K562 (cell line): Measurements from ENCODE around the gene FERMT3. TPM values are rescaled to one million over a fixed set of nuclear protein-coding genes. Genes with fewer than 3 reads are reported as not detected.

Experiments
- PTBP1 ChIP-seq: fragments of 200-400 bp; formaldehyde crosslinking; IDR thresholded peaks from 2 replicates; pipeline ENCODE4 v1.6.1; 2017; ENCODE audit warnings: low read depth, low read length
- RBM25 ChIP-seq: fragments of 200-400 bp; formaldehyde crosslinking; IDR thresholded peaks from 2 replicates; pipeline ENCODE4 v1.6.1; 2018; ENCODE audit warnings: low read length, low read depth, moderate library complexity; ENCODE audit not compliant: severe bottlenecking
- THAP12 ChIP-seq: fragments of 250-450 bp; sonication (Bioruptor Pico); IDR thresholded peaks from 2 replicates; pipeline ENCODE4 v1.9.0; 2021; ENCODE audit warnings: mild to moderate bottlenecking, inconsistent platforms
- ZNF12 ChIP-seq: sonication (generic); formaldehyde crosslinking; IDR thresholded peaks from 2 replicates; pipeline ENCODE4 v1.4.0; 2020; ENCODE audit warnings: mild to moderate bottlenecking, missing genetic modification reagents
- ZNF143 ChIP-seq: sonication (generic); formaldehyde crosslinking; IDR thresholded peaks from 2 replicates; pipeline ENCODE4 v1.9.0; 2022; ENCODE audit warnings: mild to moderate bottlenecking, missing genetic modification reagents
- polyA plus RNA-seq, 8 experiments: library from polyadenylated mRNA; depleted of rRNA in 4 of 8; stranded (reverse) in 5 of 8; unstranded in 3 of 8; fragments of >200 nt; fragmentation: Nextera tagmentation in 2 of 8; fragmentation: Illumina TruSeq in 1 of 8; extraction: Ambion mirVana in 2 of 8; extraction: Trizol in 1 of 8; gene quantifications; 2 replicates each; pipeline versions ENCODE4 v1.2.1 to v1.2.3, GENCODE V29; 2011 to 2014; ENCODE audit warnings: inconsistent platforms in 1 of 8, missing spikeins in 1 of 8
- total RNA-seq, 7 experiments: library from RNA; depleted of rRNA in 6 of 7; stranded (reverse); fragments of >200 nt in 6 of 7; fragmentation: Illumina TruSeq in 2 of 7; extraction: Trizol in 2 of 7; gene quantifications; 2 replicates each; pipeline versions ENCODE4 v1.2.1 to v1.2.3, GENCODE V29; 2011 to 2021; ENCODE audit warnings: low replicate concordance in 1 of 7

The FERMT3 gene
- total and polyA plus RNA-seq, 9 of the 15 experiments (the other 6 are each of a cell fraction or from before 2014, with no cell fraction given), result 3.2 to 275 (median 79.7) TPM

DNA sequence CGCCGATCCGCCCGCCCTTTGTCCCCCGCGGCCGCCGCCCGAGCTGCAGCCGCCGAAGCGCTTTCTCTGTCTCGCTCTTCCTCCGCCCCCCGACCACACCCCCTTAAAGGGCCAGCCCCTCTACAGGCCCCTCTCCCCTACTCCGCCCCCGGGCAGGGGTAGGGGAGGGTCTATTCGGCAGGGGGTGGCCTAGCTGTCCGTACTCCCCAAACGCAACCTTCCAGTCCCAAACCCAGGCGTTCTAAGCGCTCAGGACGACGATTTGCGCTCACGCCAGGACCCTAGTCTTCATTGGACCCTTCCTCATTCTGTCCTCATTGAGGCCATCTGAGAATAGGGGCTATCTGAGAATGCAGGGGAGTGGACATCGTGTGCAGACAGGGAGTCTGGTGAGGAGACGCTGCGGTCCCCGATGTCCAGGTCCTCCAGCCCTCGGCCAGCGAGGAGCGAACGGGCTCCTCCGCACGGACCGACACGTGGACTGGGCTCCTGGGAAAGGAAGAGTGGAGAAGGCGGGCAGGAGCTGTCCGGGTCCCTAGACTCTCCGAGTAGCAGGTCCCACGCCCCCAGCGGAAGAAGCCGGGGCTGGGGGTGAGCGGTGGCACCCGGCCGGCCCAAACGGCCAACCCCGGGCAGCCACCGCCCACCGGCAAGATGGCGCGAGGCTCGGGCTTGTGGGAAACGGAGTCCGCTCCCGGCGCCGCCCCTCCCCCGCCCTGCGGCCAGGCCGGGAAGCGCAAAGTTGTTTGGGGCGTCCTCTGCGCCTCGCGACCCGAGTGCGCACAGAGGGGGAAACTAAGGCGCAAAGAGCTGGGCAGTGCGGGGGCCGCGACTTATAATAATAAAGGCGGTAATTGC, 40.6 kb downstream of the FERMT3 start, which contains the start of gene PPP1R14B (continued):
- no peak; the same call in 1 of the 2 replicates for TF ChIP-seq THAP12 (CRISPR knock-in tag)
- TF ChIP-seq PTBP1, result no peak
- TF ChIP-seq ZNF143, result peak; percentile 91
- TF ChIP-seq RBM25, result no peak
- 0 out of 2 replicates have a peak, but pooled peaks have one; percentile 43 for TF ChIP-seq ZNF12 (CRISPR knock-in tag)
